ENCODE data around the gene DGKQ. TPM values are rescaled to one million over a fixed set of nuclear protein-coding genes. Genes with fewer than 3 reads are reported as not detected.

The DGKQ gene
- total and polyA plus RNA-seq, 9 of the 15 experiments (the other 6 are each of a cell fraction or from before 2014, with no cell fraction given), result 0.17 to 22.0 (median 5.6) TPM

DNA sequence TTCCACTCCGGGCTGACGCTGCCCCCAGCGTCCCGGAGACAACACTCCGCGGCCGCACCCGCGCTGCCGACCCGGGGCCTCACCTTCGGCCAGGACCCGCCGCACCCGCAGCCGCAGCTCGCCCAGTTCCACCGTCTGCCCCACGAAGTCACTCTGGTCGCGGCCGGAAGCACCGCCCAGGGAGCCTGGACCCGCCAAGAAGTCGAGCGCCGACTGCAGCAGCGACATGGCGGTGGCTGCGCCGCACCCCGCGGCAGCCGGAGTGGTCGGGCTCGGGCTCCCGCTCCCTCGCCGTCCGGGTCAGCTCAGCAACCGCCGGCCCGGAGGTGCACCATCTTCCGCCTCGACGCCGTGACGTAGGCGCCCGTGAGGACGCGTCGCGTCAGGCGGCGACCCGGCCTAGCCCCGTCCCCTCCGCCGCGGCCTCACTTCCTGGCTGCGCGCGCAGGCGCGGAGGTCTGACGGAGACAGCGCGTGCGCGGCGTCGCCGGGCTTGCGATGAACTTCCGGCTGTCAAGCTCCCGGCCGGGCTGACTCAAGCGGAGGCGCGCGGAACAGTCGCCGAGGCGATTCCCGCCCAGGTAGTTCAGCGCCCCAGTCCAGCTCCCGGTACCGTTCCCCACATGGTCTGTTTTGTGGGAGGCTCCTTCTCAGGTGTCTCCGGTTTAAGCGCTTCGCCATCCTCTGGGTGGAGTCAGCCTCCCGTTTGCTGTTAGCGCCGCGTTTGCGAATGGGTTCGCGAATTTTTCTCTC is 41.2 kb downstream of the DGKQ start, which contains the start of the genes GAK and TMEM175 (continued):
- TF ChIP-seq, protein P1, sequence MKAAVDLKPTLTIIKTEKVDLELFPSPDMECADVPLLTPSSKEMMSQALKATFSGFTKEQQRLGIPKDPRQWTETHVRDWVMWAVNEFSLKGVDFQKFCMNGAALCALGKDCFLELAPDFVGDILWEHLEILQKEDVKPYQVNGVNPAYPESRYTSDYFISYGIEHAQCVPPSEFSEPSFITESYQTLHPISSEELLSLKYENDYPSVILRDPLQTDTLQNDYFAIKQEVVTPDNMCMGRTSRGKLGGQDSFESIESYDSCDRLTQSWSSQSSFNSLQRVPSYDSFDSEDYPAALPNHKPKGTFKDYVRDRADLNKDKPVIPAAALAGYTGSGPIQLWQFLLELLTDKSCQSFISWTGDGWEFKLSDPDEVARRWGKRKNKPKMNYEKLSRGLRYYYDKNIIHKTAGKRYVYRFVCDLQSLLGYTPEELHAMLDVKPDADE (conservative IDR thresholded peaks at IDR 0.05; ENCODE audit: control insufficient read depth, low read depth, low read length), result peak; percentile 77
- TF ChIP-seq BRCA1 (IDR thresholded peaks at IDR 0.05) (no peak), BRCA1 (CRISPR knock-in tag; IDR thresholded peaks at IDR 0.05) (no peak), MAZ (CRISPR knock-in tag; conservative IDR thresholded peaks at IDR 0.05 in 1 of 2, IDR thresholded peaks at IDR 0.05 in 1 of 2) (peak; percentile 62 to 64), CBX2 (IDR thresholded peaks at IDR 0.05; ENCODE audit: insufficient read depth, low read length, poor library complexity, severe bottlenecking) (no peak), TOE1 (IDR thresholded peaks at IDR 0.05; ENCODE audit: borderline replicate concordance) (no peak), TOE1 (CRISPR knock-in tag; IDR thresholded peaks at IDR 0.05; ENCODE audit: borderline replicate concordance, low read depth) (0 out of 2 replicates have a peak, but pooled peaks have one; percentile 60), SREBF2 (CRISPR knock-in tag; IDR thresholded peaks at IDR 0.05) (no peak), ZNF140 (CRISPR knock-in tag; IDR thresholded peaks at IDR 0.05) (no peak)
- TF ChIP-seq, protein P2, sequence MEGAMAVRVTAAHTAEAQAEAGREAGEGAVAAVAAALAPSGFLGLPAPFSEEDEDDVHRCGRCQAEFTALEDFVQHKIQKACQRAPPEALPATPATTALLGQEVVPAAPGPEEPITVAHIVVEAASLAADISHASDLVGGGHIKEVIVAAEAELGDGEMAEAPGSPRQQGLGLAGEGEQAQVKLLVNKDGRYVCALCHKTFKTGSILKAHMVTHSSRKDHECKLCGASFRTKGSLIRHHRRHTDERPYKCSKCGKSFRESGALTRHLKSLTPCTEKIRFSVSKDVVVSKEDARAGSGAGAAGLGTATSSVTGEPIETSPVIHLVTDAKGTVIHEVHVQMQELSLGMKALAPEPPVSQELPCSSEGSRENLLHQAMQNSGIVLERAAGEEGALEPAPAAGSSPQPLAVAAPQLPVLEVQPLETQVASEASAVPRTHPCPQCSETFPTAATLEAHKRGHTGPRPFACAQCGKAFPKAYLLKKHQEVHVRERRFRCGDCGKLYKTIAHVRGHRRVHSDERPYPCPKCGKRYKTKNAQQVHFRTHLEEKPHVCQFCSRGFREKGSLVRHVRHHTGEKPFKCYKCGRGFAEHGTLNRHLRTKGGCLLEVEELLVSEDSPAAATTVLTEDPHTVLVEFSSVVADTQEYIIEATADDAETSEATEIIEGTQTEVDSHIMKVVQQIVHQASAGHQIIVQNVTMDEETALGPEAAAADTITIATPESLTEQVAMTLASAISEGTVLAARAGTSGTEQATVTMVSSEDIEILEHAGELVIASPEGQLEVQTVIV (CRISPR knock-in tag; IDR thresholded peaks at IDR 0.05; ENCODE audit: borderline replicate concordance), result no peak
- TF ChIP-seq, protein P3, sequence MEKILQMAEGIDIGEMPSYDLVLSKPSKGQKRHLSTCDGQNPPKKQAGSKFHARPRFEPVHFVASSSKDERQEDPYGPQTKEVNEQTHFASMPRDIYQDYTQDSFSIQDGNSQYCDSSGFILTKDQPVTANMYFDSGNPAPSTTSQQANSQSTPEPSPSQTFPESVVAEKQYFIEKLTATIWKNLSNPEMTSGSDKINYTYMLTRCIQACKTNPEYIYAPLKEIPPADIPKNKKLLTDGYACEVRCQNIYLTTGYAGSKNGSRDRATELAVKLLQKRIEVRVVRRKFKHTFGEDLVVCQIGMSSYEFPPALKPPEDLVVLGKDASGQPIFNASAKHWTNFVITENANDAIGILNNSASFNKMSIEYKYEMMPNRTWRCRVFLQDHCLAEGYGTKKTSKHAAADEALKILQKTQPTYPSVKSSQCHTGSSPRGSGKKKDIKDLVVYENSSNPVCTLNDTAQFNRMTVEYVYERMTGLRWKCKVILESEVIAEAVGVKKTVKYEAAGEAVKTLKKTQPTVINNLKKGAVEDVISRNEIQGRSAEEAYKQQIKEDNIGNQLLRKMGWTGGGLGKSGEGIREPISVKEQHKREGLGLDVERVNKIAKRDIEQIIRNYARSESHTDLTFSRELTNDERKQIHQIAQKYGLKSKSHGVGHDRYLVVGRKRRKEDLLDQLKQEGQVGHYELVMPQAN (IDR thresholded peaks at IDR 0.05; ENCODE audit: borderline replicate concordance), result peak; percentile 91
- TF ChIP-seq, protein P4, sequence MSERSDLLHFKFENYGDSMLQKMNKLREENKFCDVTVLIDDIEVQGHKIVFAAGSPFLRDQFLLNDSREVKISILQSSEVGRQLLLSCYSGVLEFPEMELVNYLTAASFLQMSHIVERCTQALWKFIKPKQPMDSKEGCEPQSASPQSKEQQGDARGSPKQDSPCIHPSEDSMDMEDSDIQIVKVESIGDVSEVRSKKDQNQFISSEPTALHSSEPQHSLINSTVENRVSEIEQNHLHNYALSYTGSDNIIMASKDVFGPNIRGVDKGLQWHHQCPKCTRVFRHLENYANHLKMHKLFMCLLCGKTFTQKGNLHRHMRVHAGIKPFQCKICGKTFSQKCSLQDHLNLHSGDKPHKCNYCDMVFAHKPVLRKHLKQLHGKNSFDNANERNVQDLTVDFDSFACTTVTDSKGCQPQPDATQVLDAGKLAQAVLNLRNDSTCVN (CRISPR knock-in tag; IDR thresholded peaks at IDR 0.05), result no peak
- TF ChIP-seq, protein P5, sequence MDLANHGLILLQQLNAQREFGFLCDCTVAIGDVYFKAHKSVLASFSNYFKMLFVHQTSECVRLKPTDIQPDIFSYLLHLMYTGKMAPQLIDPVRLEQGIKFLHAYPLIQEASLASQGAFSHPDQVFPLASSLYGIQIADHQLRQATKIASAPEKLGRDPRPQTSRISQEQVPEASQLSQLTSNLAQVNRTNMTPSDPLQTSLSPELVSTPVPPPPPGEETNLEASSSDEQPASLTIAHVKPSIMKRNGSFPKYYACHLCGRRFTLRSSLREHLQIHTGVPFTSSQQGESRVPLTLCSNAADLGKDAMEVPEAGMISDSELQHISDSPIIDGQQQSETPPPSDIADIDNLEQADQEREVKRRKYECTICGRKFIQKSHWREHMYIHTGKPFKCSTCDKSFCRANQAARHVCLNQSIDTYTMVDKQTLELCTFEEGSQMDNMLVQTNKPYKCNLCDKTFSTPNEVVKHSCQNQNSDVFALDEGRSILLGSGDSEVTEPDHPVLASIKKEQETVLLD (IDR thresholded peaks at IDR 0.05), result peak; percentile 91
- TF ChIP-seq, protein P6, sequence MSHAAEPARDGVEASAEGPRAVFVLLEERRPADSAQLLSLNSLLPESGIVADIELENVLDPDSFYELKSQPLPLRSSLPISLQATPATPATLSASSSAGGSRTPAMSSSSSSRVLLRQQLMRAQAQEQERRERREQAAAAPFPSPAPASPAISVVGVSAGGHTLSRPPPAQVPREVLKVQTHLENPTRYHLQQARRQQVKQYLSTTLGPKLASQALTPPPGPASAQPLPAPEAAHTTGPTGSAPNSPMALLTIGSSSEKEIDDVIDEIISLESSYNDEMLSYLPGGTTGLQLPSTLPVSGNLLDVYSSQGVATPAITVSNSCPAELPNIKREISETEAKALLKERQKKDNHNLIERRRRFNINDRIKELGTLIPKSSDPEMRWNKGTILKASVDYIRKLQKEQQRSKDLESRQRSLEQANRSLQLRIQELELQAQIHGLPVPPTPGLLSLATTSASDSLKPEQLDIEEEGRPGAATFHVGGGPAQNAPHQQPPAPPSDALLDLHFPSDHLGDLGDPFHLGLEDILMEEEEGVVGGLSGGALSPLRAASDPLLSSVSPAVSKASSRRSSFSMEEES (CRISPR knock-in tag; IDR thresholded peaks at IDR 0.05), result no peak
